Activated CD4-positive, alpha-beta T cell treated with anti-CD3 and anti-CD28 coated beads for 36 hours (primary cell): Measurements from ENCODE around the gene NFATC1. TPM values are rescaled to one million over a fixed set of nuclear protein-coding genes. Genes with fewer than 3 reads are reported as not detected.

Experiments used
- ATAC-seq: fragments of 200-7000 bp; cut with Tn5 transposase; one replicate; pipeline ENCODE4 v1.10.0; 2021; ENCODE audit warnings: mild to moderate bottlenecking, moderate library complexity
- CTCF ChIA-PET: fragments of 350-600 bp; sonication (Branson Sonifier 250); formaldehyde crosslinking; loops from one replicate; lab custom pipeline; 2021; ENCODE audit warnings: antibody characterized with exemption; lab: Charles Lee
- POLR2A ChIA-PET: fragments of 350-600 bp; sonication (Branson Sonifier 250); formaldehyde crosslinking; loops from one replicate; lab custom pipeline; 2021; ENCODE audit warnings: antibody characterized with exemption, inconsistent platforms; lab: Charles Lee
- DNase-seq: peaks from one replicate; pipeline ENCODE4 v3.0.0-alpha.2; 2020
- H3K27ac Mint-ChIP-seq: one replicate; pipeline ENCODE4 v1.8.0; 2021; ENCODE audit warnings: mixed read lengths
- H3K27me3 Mint-ChIP-seq: one replicate; pipeline ENCODE4 v1.8.0; 2021; ENCODE audit warnings: mixed read lengths
- H3K36me3 Mint-ChIP-seq: one replicate; pipeline ENCODE4 v1.8.0; 2021; ENCODE audit warnings: low read depth, mixed read lengths
- H3K4me1 Mint-ChIP-seq: one replicate; pipeline ENCODE4 v1.8.0; 2021; ENCODE audit warnings: mixed read lengths
- H3K4me3 Mint-ChIP-seq: one replicate; pipeline ENCODE4 v1.8.0; 2021; ENCODE audit warnings: mild to moderate bottlenecking, moderate library complexity, mixed read lengths
- H3K9me3 Mint-ChIP-seq: one replicate; pipeline ENCODE4 v1.8.0; 2021; ENCODE audit warnings: low read depth, mixed read lengths
- intact Hi-C, 2 experiments: fragments of 100-400 bp; cut with DNase I in 1 of 2; cut with micrococcal nuclease in 1 of 2; formaldehyde crosslinking; loops; one replicate each; pipeline versions ENCODE4 v1.14.2 to v1.15.1; 2022 to 2024; cut with DNase I, micrococcal nuclease
- total RNA-seq, 2 experiments: library from RNA; stranded (reverse); gene quantifications; one replicate each; pipeline ENCODE4 v1.2.3, GENCODE V29; 2021

NFATC1 gene
- total RNA-seq, 2 experiments from 2014 or later, result 96.0 to 104 TPM

DNA sequence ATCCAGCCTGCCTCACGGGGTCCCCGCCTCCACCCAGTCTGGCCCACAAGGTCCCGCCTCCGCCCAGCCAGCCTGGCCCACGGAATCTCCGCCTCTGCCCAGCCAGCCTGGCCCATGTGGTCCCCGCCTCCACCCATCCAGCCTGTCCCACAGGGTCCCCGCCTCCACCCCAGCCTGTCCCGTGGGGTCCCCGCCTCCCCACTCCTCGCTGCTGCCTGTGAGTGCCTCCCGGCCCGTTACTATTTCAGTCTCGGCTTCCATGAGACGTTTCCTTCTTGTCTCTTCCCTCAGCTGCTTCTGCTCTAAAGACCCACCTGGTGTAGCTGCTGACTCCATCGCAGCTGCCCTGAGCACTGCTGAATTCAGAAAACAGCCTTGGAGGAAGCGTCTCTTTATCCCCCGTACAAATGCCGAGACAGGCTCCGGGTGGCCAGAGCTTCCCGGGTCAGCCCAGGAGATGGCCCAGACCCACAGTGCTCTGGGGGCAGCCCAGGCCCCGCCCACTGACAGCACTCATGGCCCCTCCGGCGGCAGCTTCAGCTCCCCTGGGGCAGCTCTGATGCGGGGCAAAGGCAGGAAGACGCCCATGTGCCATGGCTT is 69.8 kb downstream of the NFATC1 start:
- peaks cover 50% of the 10 kb centered on the region for H3K36me3 Mint-ChIP-seq
- peak overlapping the region; percentile 59 for H3K27ac Mint-ChIP-seq
- ATAC-seq (no peak), DNase-seq (no peak)
- CTCF ChIA-PET, result interaction anchor here (1.0 kb wide), 1 partner anchor 87 kb away, joined by 3 read pairs; no protein-coding TSS in a partner anchor
- no peak overlapping the region for H3K4me3 Mint-ChIP-seq
- intact Hi-C loops, result no loop called here
- no peaks in the 10 kb centered on the region for H3K9me3 Mint-ChIP-seq
- no peaks in the 10 kb centered on the region for H3K27me3 Mint-ChIP-seq
- POLR2A ChIA-PET, result no interaction called here
- H3K4me1 Mint-ChIP-seq, result peaks cover 2% of the 10 kb centered on the region

DNA sequence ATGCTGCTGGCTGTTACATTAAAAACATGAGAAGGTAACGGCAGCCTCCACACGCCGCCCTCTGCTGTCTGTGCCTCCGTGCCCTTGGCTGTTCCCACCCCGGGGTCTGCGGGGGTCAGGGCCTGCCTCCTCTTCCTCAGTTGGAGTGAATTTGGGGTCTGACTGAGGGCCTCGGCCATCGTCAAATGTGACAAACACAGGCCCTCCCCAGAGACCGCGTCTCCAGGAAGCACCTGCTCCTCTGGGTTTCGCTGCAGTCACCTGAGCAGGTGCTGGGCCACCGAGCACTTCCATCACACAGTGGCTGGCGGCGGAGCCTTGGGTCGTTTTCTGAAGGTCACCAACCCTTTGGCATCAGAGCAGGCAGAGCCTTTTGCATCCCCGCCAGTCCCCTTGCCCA is 70.9 kb downstream of the NFATC1 start:
- Mint-ChIP-seq H3K4me3 (no peak overlapping the region), H3K27me3 (no peaks in the 10 kb centered on the region), H3K36me3 (peaks cover 59% of the 10 kb centered on the region), H3K4me1 (peaks cover 2% of the 10 kb centered on the region), H3K27ac (no peak overlapping the region), H3K9me3 (no peaks in the 10 kb centered on the region)
- no peak for DNase-seq
- no peak for ATAC-seq
- intact Hi-C loops, result no loop called here
- CTCF ChIA-PET, result no interaction called here
- POLR2A ChIA-PET, result no interaction called here

DNA sequence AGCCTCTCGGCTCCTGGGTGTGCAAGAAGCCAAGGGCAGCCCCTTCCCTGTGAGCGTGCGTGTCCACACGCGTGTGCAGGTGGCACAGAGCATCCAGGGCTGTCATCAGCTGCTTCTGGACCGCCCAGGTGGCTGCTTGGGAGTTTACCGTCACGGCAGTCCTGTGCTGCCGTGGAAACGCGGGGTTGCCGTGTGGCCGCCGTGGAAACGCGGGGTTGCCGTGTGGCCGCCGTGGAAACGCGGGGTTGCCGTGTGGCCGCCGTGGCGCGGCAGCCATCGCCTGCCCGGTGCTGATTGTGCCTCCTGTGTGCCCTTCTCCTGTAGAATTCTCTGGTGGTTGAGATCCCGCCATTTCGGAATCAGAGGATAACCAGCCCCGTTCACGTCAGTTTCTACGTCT is 71.4 kb downstream of the NFATC1 start:
- no peaks in the 10 kb centered on the region for H3K27me3 Mint-ChIP-seq
- no peak overlapping the region for H3K4me3 Mint-ChIP-seq
- H3K9me3 Mint-ChIP-seq, result no peaks in the 10 kb centered on the region
- intact Hi-C loops, result no loop called here
- peaks cover 58% of the 10 kb centered on the region for H3K36me3 Mint-ChIP-seq
- ATAC-seq (no peak), DNase-seq (no peak)
- H3K4me1 Mint-ChIP-seq, result peaks cover 2% of the 10 kb centered on the region
- ChIA-PET CTCF (no interaction called here), POLR2A (no interaction called here)
- no peak overlapping the region for H3K27ac Mint-ChIP-seq

DNA sequence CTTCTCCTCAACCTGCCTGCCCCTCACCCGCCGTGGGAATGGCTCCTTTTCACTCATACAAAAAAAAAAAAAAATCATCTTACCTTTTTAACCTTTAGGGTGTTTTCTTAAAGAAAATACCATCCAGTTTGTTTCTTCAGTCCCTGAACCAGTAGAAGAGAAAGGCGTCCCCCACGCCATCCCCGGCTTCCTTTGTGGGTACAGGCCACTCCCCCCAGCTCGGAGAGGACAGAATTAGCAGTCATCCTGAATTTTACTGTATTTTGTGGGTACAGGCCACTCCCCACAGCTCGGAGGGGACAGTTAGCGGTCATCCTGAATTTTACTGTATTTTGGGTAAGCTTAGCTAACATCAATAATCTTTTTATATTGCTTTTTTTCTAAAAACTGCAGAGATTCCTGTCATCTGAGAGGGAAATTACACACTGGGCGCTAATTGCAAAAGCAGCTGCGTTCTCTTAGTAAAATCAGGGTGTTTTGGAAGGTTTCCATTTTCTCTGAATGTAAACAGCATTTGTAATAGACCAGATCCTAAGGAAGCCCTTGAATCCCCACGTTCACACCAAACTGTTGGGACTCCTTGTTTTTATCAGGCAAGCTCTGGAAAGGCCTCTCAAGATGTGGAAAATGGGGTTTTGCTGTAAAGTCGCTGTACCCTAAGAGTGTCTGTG is 72.5 kb downstream of the NFATC1 start:
- Mint-ChIP-seq H3K9me3 (no peaks in the 10 kb centered on the region), H3K4me3 (no peak overlapping the region), H3K27ac (peak overlapping the region; percentile 19), H3K4me1 (peaks cover 2% of the 10 kb centered on the region), H3K36me3 (peaks cover 62% of the 10 kb centered on the region), H3K27me3 (no peaks in the 10 kb centered on the region)
- ChIA-PET POLR2A (no interaction called here), CTCF (interaction anchor here (0.6 to 0.9 kb wide), 2 partner anchors 61 to 68 kb away, joined by 3 read pairs; no protein-coding TSS in a partner anchor)
- ATAC-seq (no peak), DNase-seq (no peak)
- intact Hi-C loops, result no loop called here

DNA sequence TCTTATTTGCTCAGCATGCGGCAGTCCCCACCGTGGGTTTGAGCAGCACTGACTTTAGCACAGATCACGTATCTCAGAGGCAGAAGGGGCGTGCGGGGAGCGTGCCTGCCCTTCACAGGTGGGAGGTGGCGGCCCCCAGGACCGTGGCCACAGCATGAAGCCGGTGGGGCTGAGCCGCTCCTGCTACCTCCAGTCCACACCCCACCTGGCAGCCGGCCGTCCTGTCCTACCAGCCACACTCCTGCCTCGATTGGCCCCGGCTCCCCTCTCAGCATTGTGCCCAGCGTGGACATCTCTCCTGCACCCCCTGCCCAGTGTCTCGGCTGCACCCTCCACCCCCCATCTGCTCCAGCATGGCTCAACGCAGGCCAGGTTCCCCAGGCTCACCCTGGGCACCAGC is 73.6 kb downstream of the NFATC1 start:
- CTCF ChIA-PET, result no interaction called here
- no peak overlapping the region for H3K4me3 Mint-ChIP-seq
- H3K4me1 Mint-ChIP-seq, result peaks cover 2% of the 10 kb centered on the region
- H3K9me3 Mint-ChIP-seq, result no peaks in the 10 kb centered on the region
- no peaks in the 10 kb centered on the region for H3K27me3 Mint-ChIP-seq
- peaks cover 62% of the 10 kb centered on the region for H3K36me3 Mint-ChIP-seq
- ATAC-seq (no peak), DNase-seq (no peak)
- intact Hi-C loops, result no loop called here
- POLR2A ChIA-PET, result no interaction called here
- H3K27ac Mint-ChIP-seq, result no peak overlapping the region

DNA sequence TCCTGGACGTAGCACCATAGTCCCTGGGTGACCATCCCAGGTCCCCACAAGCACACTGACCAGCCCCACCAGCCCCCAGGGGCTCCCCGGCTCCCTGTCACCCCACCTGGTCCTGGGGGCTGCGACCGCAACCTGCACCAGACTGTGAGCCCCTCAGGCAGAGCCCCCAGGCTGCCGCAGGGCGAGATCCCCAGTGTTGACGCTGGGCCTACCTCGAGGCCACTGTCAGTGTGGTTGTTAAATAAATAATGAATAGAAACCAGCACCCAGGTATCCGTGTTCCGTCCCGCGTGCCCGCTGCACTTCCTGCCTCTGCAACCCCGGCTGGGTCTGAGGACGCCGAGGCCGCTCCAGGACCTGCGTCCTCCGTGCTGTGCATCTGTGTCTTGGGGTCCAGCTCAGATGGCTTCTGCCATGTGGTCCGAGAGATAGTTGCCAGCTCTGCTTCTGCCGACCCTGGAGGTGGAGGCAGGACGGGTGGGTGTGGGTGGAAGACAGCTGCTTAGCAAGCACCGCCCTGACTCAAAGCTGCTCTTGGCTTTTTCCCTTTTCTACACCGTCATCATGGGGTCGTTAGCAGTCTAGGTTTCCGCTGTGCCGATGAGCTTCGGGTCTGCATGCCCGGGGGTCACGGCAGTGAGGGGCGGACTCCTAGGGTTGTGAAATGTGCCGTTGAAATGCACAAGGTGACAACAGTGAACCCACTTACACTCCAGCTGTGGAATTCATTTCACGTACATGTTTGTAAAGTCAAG is 74.2 kb downstream of the NFATC1 start:
- intact Hi-C loops, result no loop called here
- ATAC-seq (no peak), DNase-seq (no peak)
- no peaks in the 10 kb centered on the region for H3K27me3 Mint-ChIP-seq
- ChIA-PET POLR2A (no interaction called here), CTCF (no interaction called here)
- no peaks in the 10 kb centered on the region for H3K9me3 Mint-ChIP-seq
- peak overlapping the region; percentile 47 for H3K27ac Mint-ChIP-seq
- H3K4me3 Mint-ChIP-seq, result no peak overlapping the region
- peaks cover 2% of the 10 kb centered on the region for H3K4me1 Mint-ChIP-seq
- peaks cover 60% of the 10 kb centered on the region for H3K36me3 Mint-ChIP-seq

DNA sequence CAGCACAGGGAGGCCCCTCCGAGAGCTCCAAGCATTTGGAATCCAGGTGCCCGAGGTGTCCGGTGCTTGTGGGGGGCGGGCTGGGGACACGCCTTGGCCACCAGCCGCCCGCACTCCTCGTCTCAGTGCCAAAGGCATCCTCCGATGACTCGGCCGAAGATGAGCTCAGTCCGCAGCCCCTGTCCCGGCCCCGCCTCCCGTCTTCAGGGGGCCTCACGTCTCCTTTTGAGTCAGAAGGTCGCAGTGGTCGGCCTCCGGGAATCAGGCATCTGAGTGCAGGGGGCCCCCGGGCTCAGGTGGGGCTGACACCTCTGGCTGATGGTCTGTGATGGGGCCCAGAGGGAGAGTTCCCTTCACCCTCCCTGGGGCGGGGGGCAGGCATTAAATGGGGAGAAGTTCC is 74.8 kb downstream of the NFATC1 start:
- Mint-ChIP-seq H3K4me3 (no peak overlapping the region), H3K9me3 (no peaks in the 10 kb centered on the region), H3K4me1 (no peaks in the 10 kb centered on the region), H3K27me3 (no peaks in the 10 kb centered on the region), H3K27ac (no peak overlapping the region), H3K36me3 (peaks cover 55% of the 10 kb centered on the region)
- POLR2A ChIA-PET, result no interaction called here
- intact Hi-C loops, result no loop called here
- DNase-seq, result no peak
- ATAC-seq, result no peak
- CTCF ChIA-PET, result no interaction called here

DNA sequence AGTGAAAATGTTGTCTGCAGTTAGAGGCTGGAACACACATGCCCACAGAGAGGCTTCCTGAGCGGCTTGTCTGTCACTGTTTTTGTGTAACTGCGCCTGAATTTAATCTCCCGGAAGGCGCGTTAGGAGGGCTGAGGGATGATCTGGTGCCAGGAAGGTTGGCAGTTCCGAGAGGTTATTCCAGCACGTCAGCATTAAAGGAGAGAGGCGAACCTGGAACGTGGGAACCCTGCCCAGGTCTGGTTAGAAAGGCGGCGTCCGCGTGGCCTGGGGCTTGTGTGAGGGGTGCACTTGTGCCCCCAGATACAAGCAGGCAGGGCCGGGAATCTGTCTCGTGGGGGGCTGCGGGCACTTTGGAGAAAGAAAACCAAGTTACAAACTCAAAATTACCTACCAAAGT is 75.3 kb downstream of the NFATC1 start:
- CTCF ChIA-PET, result interaction anchor here (0.7 kb wide), 1 partner anchor 21 kb away, joined by 3 read pairs; no protein-coding TSS in a partner anchor
- peak overlapping the region; percentile 30 for H3K4me3 Mint-ChIP-seq
- no peaks in the 10 kb centered on the region for H3K27me3 Mint-ChIP-seq
- intact Hi-C loops, result no loop called here
- H3K27ac Mint-ChIP-seq, result peak overlapping the region; percentile 55
- DNase-seq (no peak), ATAC-seq (no peak)
- H3K36me3 Mint-ChIP-seq, result peaks cover 54% of the 10 kb centered on the region
- H3K9me3 Mint-ChIP-seq, result no peaks in the 10 kb centered on the region
- POLR2A ChIA-PET, result no interaction called here
- H3K4me1 Mint-ChIP-seq, result no peaks in the 10 kb centered on the region

DNA sequence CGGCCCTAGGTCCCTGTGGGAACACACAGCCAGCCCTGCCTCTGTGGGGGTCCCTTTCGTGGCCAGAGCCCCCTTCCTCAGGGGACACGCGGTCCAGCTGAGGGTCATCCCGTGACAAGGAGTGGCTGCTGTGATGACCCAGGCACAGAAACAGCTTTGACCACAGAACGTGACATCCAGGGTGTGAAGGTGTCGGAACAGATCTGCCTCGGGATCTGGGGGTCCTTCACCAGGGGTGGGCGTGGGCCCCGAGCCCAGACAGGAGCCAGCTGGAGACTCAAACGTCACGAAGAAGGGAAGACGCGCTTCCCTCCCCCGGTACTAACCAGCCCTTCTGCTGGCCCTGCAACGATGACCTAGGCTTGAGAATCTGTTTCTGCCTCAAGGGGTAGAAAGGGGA is 75.9 kb downstream of the NFATC1 start:
- H3K9me3 Mint-ChIP-seq, result no peaks in the 10 kb centered on the region
- H3K36me3 Mint-ChIP-seq, result peaks cover 53% of the 10 kb centered on the region
- no peaks in the 10 kb centered on the region for H3K4me1 Mint-ChIP-seq
- POLR2A ChIA-PET, result no interaction called here
- intact Hi-C loops, result no loop called here
- H3K27me3 Mint-ChIP-seq, result no peaks in the 10 kb centered on the region
- CTCF ChIA-PET, result interaction anchor here (0.7 to 1.0 kb wide), 2 partner anchors 20 to 60 kb away, joined by 3 to 4 read pairs; no protein-coding TSS in a partner anchor
- DNase-seq (no peak), ATAC-seq (no peak)
- no peak overlapping the region for H3K27ac Mint-ChIP-seq
- no peak overlapping the region for H3K4me3 Mint-ChIP-seq

DNA sequence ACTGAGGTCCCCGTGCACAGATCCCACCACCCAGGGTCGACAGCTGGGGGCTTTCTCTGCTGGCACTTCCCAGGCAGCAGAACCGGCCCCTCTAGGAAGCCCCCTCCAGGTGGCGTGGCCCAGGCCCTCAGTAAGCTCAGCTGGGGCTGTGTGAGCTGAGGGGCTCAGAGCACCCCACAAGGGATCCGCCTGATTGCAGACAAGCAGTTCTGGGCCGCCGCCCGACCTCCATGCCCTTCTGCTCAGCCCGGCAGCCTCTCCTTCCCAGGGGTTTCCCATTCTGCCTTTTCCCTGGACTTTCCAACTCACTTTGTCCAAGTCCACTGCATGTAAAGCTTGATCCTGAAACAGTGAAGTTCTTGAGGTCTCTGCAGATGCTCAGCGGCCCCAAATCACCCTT is 76.4 kb downstream of the NFATC1 start:
- DNase-seq (no peak), ATAC-seq (no peak)
- H3K4me1 Mint-ChIP-seq, result peaks cover 2% of the 10 kb centered on the region
- H3K36me3 Mint-ChIP-seq, result peaks cover 54% of the 10 kb centered on the region
- H3K27ac Mint-ChIP-seq, result no peak overlapping the region
- H3K9me3 Mint-ChIP-seq, result no peaks in the 10 kb centered on the region
- intact Hi-C loops, result no loop called here
- ChIA-PET CTCF (interaction anchor here (1.0 kb wide), 1 partner anchor 59 kb away, joined by 4 read pairs; no protein-coding TSS in a partner anchor), POLR2A (no interaction called here)
- no peaks in the 10 kb centered on the region for H3K27me3 Mint-ChIP-seq
- H3K4me3 Mint-ChIP-seq, result no peak overlapping the region

DNA sequence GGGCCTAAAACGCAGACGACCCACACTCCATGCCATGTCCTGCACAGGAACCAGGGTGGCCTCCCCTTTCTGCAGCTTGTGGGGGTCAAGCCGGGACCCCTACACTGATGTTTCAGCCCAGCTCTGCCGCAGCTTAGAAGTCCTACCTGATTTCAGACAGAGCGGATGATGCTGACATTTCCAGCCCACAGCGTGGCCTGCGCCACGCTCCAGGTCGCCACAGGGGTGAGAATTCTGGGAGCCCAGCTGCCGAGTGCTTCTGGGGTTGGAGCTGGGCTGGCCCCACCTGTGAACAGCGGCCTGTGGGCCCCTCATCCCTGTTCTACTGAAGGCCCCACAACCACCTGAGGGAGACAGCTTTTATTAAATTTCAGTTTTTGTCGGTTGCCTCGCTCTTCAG is 77.2 kb downstream of the NFATC1 start:
- H3K27me3 Mint-ChIP-seq, result no peaks in the 10 kb centered on the region
- intact Hi-C loops, result no loop called here
- POLR2A ChIA-PET, result no interaction called here
- DNase-seq, result no peak
- CTCF ChIA-PET, result no interaction called here
- no peak for ATAC-seq
- peaks cover 52% of the 10 kb centered on the region for H3K36me3 Mint-ChIP-seq
- H3K27ac Mint-ChIP-seq, result no peak overlapping the region
- no peak overlapping the region for H3K4me3 Mint-ChIP-seq
- peaks cover 5% of the 10 kb centered on the region for H3K4me1 Mint-ChIP-seq
- no peaks in the 10 kb centered on the region for H3K9me3 Mint-ChIP-seq
